Endothelial cell (in vitro differentiated cells): ENCODE data around the gene MAGOH. TPM values are rescaled to one million over a fixed set of nuclear protein-coding genes. Genes with fewer than 3 reads are reported as not detected.
A peak's percentile ranks its signal among the peaks of the same experiment; 100 is the strongest.

Experiments used
- DNase-seq: peaks from one replicate; pipeline ENCODE4 v3.0.0; 2021; ENCODE audit warnings: low spot score
- H3K27ac Mint-ChIP-seq: one replicate; pipeline ENCODE4 v1.8.0; 2021; ENCODE audit warnings: mixed read lengths, inconsistent platforms; ENCODE audit not compliant: unreplicated experiment
- H3K27me3 Mint-ChIP-seq: one replicate; pipeline ENCODE4 v1.8.0; 2021; ENCODE audit warnings: mild to moderate bottlenecking, moderate library complexity, mixed read lengths, inconsistent platforms; ENCODE audit not compliant: unreplicated experiment
- H3K36me3 Mint-ChIP-seq: one replicate; pipeline ENCODE4 v1.8.0; 2021; ENCODE audit warnings: mild to moderate bottlenecking, low read depth, mixed read lengths, inconsistent platforms; ENCODE audit not compliant: unreplicated experiment
- H3K4me1 Mint-ChIP-seq: one replicate; pipeline ENCODE4 v1.8.0; 2021; ENCODE audit warnings: mild to moderate bottlenecking, mixed read lengths, inconsistent platforms; ENCODE audit not compliant: unreplicated experiment
- H3K4me3 Mint-ChIP-seq: one replicate; pipeline ENCODE4 v1.8.0; 2021; ENCODE audit warnings: mild to moderate bottlenecking, mixed read lengths, inconsistent platforms; ENCODE audit not compliant: unreplicated experiment
- H3K9me3 Mint-ChIP-seq: one replicate; pipeline ENCODE4 v1.8.0; 2021; ENCODE audit warnings: mixed read lengths, inconsistent platforms; ENCODE audit not compliant: unreplicated experiment
- total RNA-seq: library from RNA; stranded (reverse); fragmentation: NEBNext Ultra II Directional; extraction: Animal tissue kit (Norgen Biotek cat#: 25700); gene quantifications from one replicate; pipeline ENCODE4 v1.2.1, GENCODE V29; 2021; ENCODE audit not compliant: unreplicated experiment
- TF ChIP-seq, protein P1 (sequence below): fragments of 200-600 bp; sonication (generic); IDR thresholded peaks from one replicate; pipeline ENCODE4 v1.5.0; 2021; ENCODE audit warnings: antibody characterized with exemption; ENCODE audit not compliant: unreplicated experiment

MAGOH gene
- total RNA-seq, 1 donor from 2014 or later = 57.3 TPM

DNA sequence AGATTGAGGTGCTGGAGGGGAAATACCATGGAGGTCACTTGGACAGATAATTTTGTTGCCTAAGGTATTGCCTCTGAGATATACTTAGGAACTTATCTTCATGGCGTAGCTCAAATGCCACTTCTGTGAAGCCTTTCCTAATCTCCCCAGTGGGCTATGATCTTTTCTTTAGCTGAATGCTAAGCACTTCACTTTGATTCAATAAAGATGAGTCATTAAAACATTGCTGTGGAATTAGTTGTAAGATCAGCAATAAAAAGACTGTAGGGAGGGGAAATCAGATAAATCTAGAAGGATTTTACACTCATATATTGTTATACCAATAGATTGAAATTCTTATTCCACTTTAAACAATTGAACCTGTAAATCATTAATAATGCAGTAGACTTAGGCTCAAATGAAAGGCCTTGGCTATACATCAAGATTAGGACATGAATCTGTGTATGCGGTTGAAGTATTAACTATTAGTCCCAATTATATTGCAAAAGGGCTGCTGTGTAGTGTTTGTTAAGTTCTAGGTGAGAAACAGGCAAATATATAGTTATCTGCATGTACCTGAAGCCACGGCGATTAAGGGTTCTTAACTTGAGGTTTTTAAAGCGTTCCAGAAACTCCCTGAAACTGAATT, 19.2 kb upstream of the MAGOH start:
- no peak for DNase-seq

DNA sequence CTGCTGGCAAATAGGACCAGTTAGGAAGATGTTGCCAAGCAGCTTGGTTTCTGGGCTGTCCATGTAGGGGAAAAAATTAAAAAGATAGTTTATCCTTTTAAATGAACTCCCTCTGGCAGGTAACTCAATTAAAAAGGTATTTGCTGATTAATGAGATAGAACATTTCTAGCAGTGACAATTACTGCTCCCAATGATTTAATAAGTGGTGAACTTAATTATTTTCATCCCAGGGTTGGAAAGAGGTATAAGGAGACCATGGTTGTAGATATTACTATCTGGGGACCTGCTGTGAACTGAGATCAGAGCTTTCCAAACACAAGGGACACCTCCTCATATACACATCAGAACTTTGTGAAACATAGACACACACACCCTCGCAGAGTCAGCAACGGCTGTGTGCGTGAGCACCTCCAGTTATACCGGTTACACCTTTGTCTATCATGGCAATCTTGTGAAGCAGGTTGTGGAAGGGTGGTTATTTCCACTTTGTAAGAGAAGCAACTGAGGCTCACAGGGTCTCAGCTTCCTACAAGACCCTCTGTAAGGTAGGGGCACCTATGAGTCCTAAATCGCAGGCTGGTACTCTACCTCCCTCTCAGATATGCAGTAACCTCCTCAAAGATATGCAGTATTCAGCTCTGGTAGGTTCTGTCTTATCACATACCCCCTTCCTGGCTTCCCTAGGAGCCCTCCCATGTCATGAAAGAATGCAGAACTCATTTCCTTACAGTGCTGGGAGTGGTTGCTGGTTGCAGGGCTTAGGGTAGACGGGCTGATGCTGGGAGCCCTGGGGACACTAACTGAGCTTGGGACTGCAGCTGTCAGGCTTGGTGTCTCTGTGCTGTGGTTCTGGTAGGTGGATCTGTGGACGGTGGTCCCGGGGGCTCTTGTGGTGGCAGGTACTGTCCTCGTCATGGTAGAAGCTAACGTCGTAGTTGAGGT, 18.5 kb upstream of the MAGOH start:
- H3K27me3 Mint-ChIP-seq = peaks cover 1% of the 10 kb centered on the region
- no peak overlapping the region for H3K4me3 Mint-ChIP-seq
- H3K36me3 Mint-ChIP-seq = peaks cover 5% of the 10 kb centered on the region
- DNase-seq = no peak
- H3K27ac Mint-ChIP-seq = no peak overlapping the region
- H3K4me1 Mint-ChIP-seq = peaks cover 4% of the 10 kb centered on the region
- no peaks in the 10 kb centered on the region for H3K9me3 Mint-ChIP-seq
- TF ChIP-seq, protein P1, sequence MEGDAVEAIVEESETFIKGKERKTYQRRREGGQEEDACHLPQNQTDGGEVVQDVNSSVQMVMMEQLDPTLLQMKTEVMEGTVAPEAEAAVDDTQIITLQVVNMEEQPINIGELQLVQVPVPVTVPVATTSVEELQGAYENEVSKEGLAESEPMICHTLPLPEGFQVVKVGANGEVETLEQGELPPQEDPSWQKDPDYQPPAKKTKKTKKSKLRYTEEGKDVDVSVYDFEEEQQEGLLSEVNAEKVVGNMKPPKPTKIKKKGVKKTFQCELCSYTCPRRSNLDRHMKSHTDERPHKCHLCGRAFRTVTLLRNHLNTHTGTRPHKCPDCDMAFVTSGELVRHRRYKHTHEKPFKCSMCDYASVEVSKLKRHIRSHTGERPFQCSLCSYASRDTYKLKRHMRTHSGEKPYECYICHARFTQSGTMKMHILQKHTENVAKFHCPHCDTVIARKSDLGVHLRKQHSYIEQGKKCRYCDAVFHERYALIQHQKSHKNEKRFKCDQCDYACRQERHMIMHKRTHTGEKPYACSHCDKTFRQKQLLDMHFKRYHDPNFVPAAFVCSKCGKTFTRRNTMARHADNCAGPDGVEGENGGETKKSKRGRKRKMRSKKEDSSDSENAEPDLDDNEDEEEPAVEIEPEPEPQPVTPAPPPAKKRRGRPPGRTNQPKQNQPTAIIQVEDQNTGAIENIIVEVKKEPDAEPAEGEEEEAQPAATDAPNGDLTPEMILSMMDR = no peak

More for the DNA sequence above, 19.2 kb upstream of the MAGOH start:
- Mint-ChIP-seq H3K27me3 (peaks cover 1% of the 10 kb centered on the region), H3K36me3 (peaks cover 5% of the 10 kb centered on the region), H3K4me1 (peaks cover 8% of the 10 kb centered on the region), H3K27ac (no peak overlapping the region), H3K4me3 (no peak overlapping the region), H3K9me3 (no peaks in the 10 kb centered on the region)
- TF ChIP-seq, protein P1 = no peak

DNA sequence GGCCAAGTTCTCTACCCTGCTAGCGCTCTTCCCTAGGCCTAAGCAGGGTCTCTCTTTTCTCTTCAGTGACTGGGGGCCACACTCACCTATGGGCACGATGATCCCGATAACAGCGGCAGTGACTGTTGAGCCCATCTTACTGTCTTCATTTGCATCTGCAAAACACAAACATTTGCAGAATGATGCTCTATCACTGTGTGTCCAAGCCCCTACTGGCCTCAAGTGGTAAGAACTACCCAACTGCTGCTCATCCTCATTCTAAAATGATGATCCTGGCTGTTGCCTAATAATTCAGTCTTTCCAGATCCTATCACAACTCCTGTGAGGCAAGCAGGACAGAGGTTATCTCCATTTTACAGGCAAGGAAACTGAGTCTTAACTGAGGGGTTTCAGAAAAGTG, 16.7 kb upstream of the MAGOH start:
- Mint-ChIP-seq H3K36me3 (peaks cover 5% of the 10 kb centered on the region), H3K4me3 (no peak overlapping the region), H3K27ac (no peak overlapping the region)

DNA sequence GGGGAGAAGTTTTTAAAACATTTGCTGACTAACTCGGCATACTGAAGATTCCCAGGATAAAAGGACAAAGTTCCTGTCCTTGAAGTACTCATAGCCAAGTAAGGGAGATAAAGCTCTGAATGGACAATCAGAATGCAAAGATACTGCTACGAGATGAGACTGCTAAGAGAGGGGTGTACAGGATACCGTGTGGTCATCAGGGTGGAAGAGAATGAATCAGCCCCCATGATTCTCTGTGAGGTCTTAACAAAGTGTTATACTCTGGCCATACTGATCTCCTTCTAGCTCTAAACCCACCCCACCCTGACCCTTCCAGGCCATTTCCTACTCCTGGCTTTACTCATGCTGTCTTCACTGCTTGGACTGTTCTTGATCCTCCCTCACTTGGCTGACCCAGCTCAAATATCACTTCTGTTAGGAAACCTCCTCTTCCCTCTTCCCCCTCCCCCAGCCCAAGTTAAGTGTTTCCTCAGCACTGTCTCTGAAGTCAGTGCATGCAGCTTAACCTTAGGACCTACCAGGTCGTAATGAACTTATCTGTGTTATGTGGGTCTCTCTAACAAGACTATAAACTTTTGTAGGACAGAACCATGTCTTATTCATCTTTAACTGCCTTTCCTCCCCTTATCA, 15.8 kb upstream of the MAGOH start:
- TF ChIP-seq, protein P1 = no peak
- DNase-seq = no peak
- Mint-ChIP-seq H3K9me3 (no peaks in the 10 kb centered on the region), H3K4me3 (no peak overlapping the region), H3K27me3 (peaks cover 1% of the 10 kb centered on the region), H3K36me3 (peaks cover 9% of the 10 kb centered on the region), H3K27ac (no peak overlapping the region), H3K4me1 (no peaks in the 10 kb centered on the region)

More for the DNA sequence above, 16.7 kb upstream of the MAGOH start:
- Mint-ChIP-seq H3K9me3 (no peaks in the 10 kb centered on the region), H3K4me1 (no peaks in the 10 kb centered on the region), H3K27me3 (peaks cover 1% of the 10 kb centered on the region)
- TF ChIP-seq, protein P1 = peak; percentile 28
- DNase-seq = no peak
